SK-N-SH (cell line): Measurements from ENCODE around the gene ATP1B1.

Experiments
- CTCF ChIP-seq: fragments of 200-600 bp; sonication (generic); IDR thresholded peaks from 2 replicates; pipeline ENCODE4 v1.6.1; 2017; ENCODE audit warnings: antibody characterized with exemption, mild to moderate bottlenecking, moderate library complexity
- ELF1 ChIP-seq: IDR thresholded peaks from 2 replicates; pipeline ENCODE4 v1.4.0; 2012
- EZH2phosphoT487 ChIP-seq: fragments of 200-600 bp; sonication (generic); IDR thresholded peaks from 2 replicates; pipeline ENCODE4 v1.6.1; 2017; ENCODE audit warnings: low read depth, mixed run types, mild to moderate bottlenecking, antibody characterized with exemption, moderate library complexity, borderline replicate concordance
- FOXM1 ChIP-seq: IDR thresholded peaks from 2 replicates; pipeline ENCODE4 v1.4.0; 2012; ENCODE audit warnings: low read depth, mild to moderate bottlenecking
- GABPA ChIP-seq: IDR thresholded peaks from 2 replicates; pipeline ENCODE4 v1.4.0; 2012; ENCODE audit warnings: low read depth, mild to moderate bottlenecking
- JUND ChIP-seq: IDR thresholded peaks from 2 replicates; pipeline ENCODE4 v1.4.0; 2012
- MAX ChIP-seq: IDR thresholded peaks from 2 replicates; pipeline ENCODE4 v1.4.0; 2012; ENCODE audit warnings: low read depth
- NRF1 ChIP-seq: IDR thresholded peaks from 2 replicates; pipeline ENCODE4 v1.6.1; 2012; ENCODE audit warnings: low read depth, mild to moderate bottlenecking, low read length
- POLR2AphosphoS5 ChIP-seq: IDR thresholded peaks from 2 replicates; pipeline ENCODE4 v1.6.1; 2012; ENCODE audit warnings: low read depth, low read length
- RAD21 ChIP-seq: IDR thresholded peaks from 2 replicates; pipeline ENCODE4 v1.6.1; 2012; ENCODE audit warnings: mild to moderate bottlenecking, low read length
- TAF1 ChIP-seq: IDR thresholded peaks from 2 replicates; pipeline ENCODE4 v1.6.1; 2012; ENCODE audit warnings: low read depth, mild to moderate bottlenecking, low read length, moderate library complexity, borderline replicate concordance
- ZBTB33 ChIP-seq: IDR thresholded peaks from 2 replicates; pipeline ENCODE4 v1.4.0; 2012; ENCODE audit warnings: low read depth, borderline replicate concordance

GRCh38 chr1:169124459-169124858 lies 18.0 kb downstream of the ATP1B1 start:
- TF ChIP-seq CTCF: no peak
- no peak for TF ChIP-seq TAF1
- TF ChIP-seq GABPA: no peak
- TF ChIP-seq NRF1: no peak
- no peak for TF ChIP-seq ZBTB33
- TF ChIP-seq EZH2phosphoT487: no peak
- TF ChIP-seq POLR2AphosphoS5: no peak
- no peak for TF ChIP-seq JUND
- no peak for TF ChIP-seq FOXM1
- TF ChIP-seq MAX: no peak
- no peak for TF ChIP-seq ELF1
- no peak for TF ChIP-seq RAD21
